Esophagus squamous epithelium (tissue), 5 donors: ENCODE data around the gene ZMAT5. TPM values are rescaled to one million over a fixed set of nuclear protein-coding genes. Genes with fewer than 3 reads are reported as not detected.

Experiments used
- DNase-seq: peaks from one replicate; lab custom pipeline; 2025; lab: John Stamatoyannopoulos, UW
- H3K27ac ChIP-seq, 4 donors: fragments of 200-600 bp; sonication (generic); one replicate each; pipeline ENCODE4 v1.5.1; 2016 to 2019; ENCODE audit warnings: mild to moderate bottlenecking in 1 of 4
- H3K27me3 ChIP-seq, 4 donors: fragments of 200-600 bp; sonication (generic); 1 replicate in 3 of 4; 2 replicates in 1 of 4; pipeline versions ENCODE4 v1.5.1 to v1.6.0; 2017 to 2021; ENCODE audit warnings: antibody characterized with exemption in 1 of 4
- H3K36me3 ChIP-seq, 3 donors: fragments of 200-600 bp; sonication (generic); one replicate each; pipeline ENCODE4 v1.5.1; 2016 to 2019
- H3K4me1 ChIP-seq, 3 donors: fragments of 200-600 bp; sonication (generic); one replicate each; pipeline ENCODE4 v1.5.1; 2017 to 2019
- H3K4me3 ChIP-seq, 4 donors: fragments of 200-600 bp; sonication (generic); 1 replicate in 3 of 4; 2 replicates in 1 of 4; pipeline ENCODE4 v1.5.1; 2016 to 2019; ENCODE audit warnings: mild to moderate bottlenecking in 2 of 4, moderate library complexity in 1 of 4
- H3K9me3 ChIP-seq, 3 donors: fragments of 200-600 bp; sonication (generic); one replicate each; pipeline ENCODE4 v1.5.1; 2016 to 2019
- POLR2A ChIP-seq, 4 donors: fragments of 450-650 bp; IDR thresholded peaks; one replicate each; pipeline ENCODE4 v1.6.1; 2017; ENCODE audit warnings: antibody characterized with exemption in 4 of 4, mild to moderate bottlenecking in 4 of 4, moderate library complexity in 3 of 4
- WGBS, 2 donors: methylation state at CpG; one replicate each; pipeline ENCODE4 v1.1.5; 2018; 5-methylcytosine and 5-hydroxymethylcytosine counted together
- intact Hi-C: fragments of 100-400 bp; cut with DNase I; formaldehyde crosslinking; loops from one replicate; pipeline ENCODE4 v1.15.0; 2022
- total RNA-seq, 4 donors: library from RNA; depleted of rRNA; stranded (reverse); fragments of >200 nt; gene quantifications; one replicate each; pipeline ENCODE4 v1.1.0, GENCODE V29; 2016
- TF ChIP-seq, protein P1 (sequence below), 6 experiments: fragments of 450-650 bp in 4 of 6; fragments of 200-600 bp in 2 of 6; sonication (generic) in 2 of 6; IDR thresholded peaks; one replicate each; pipeline ENCODE4 v1.5.1; 2016 to 2019; ENCODE audit warnings: antibody characterized with exemption in 6 of 6, mild to moderate bottlenecking in 4 of 6, moderate library complexity in 4 of 6
- donor health status: DM: yes; HTN: yes; CAD: no.

The ZMAT5 gene
- total RNA-seq, 4 donors from 2014 or later = 10.1 to 43.8 (median 18.1) TPM

GRCh38 chr22:29704528-29705285, 62.1 kb downstream of the ZMAT5 start:
- 0 to 25% methylated on average over 1 to 8 of the region's 14 CpGs for WGBS, 2 donors
- Histone ChIP-seq H3K9me3 (no peaks in the 10 kb centered on the region), H3K4me1 (peaks cover 0 to 36% (median 4%) of the 10 kb centered on the region in 3 donors), H3K36me3 (no peaks in the 10 kb centered on the region), H3K27ac (no peak overlapping the region), H3K27me3 (peaks cover 0 to 97% (median 2%) of the 10 kb centered on the region in 4 donors), H3K4me3 (no peak overlapping the region)
- no peak for TF ChIP-seq POLR2A (IDR thresholded peaks at IDR 0.05)
- TF ChIP-seq, protein P1, sequence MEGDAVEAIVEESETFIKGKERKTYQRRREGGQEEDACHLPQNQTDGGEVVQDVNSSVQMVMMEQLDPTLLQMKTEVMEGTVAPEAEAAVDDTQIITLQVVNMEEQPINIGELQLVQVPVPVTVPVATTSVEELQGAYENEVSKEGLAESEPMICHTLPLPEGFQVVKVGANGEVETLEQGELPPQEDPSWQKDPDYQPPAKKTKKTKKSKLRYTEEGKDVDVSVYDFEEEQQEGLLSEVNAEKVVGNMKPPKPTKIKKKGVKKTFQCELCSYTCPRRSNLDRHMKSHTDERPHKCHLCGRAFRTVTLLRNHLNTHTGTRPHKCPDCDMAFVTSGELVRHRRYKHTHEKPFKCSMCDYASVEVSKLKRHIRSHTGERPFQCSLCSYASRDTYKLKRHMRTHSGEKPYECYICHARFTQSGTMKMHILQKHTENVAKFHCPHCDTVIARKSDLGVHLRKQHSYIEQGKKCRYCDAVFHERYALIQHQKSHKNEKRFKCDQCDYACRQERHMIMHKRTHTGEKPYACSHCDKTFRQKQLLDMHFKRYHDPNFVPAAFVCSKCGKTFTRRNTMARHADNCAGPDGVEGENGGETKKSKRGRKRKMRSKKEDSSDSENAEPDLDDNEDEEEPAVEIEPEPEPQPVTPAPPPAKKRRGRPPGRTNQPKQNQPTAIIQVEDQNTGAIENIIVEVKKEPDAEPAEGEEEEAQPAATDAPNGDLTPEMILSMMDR (IDR thresholded peaks at IDR 0.05) = no peak
- no peak for DNase-seq
- intact Hi-C loops = no loop called here

DNA sequence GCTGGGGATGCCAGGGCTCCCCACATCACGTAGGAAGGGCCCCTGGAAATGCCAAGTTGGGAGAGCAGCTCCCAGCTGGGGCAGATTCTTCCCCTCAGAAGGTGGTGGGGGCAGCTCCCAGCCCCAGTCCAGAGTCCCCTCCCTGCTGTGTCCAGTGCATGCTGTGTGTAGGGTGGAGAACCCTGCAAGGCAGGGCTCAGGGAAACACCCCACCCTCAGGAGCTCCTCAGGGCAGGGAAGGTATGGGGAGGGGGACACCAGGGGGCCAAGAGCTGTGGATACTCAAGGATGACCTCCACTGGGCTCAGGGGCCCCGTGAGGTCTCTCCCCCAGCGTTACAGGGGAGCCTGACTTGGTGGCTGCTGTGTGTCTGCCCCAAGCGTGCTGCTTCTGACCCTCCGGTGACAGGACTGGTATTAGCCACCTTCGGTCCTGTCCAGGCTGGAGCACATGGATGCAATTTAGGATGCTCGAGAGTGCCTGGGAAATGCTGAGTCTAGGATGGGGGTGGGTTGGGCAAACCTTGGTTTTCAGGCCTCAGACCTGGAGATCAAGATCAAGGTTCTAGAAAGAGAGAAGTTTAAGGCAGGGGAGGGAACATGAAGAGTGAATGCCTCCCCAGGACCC, 63.1 kb downstream of the ZMAT5 start:
- no peak overlapping the region for H3K4me3 ChIP-seq
- H3K4me1 ChIP-seq = peaks cover 0 to 36% (median 4%) of the 10 kb centered on the region in 3 donors
- no peaks in the 10 kb centered on the region for H3K36me3 ChIP-seq
- H3K27me3 ChIP-seq = peaks cover 0 to 89% (median 2%) of the 10 kb centered on the region in 4 donors
- intact Hi-C loops = no loop called here
- no peak for DNase-seq
- no peak overlapping the region for H3K27ac ChIP-seq
- no peaks in the 10 kb centered on the region for H3K9me3 ChIP-seq
- WGBS, 2 donors = 40 to 46% methylated on average over 1 of the region's 7 CpGs
- TF ChIP-seq, protein P1 (IDR thresholded peaks at IDR 0.05) = no peak
- TF ChIP-seq POLR2A (IDR thresholded peaks at IDR 0.05) = no peak

- Histone ChIP-seq H3K27ac (no peak overlapping the region), H3K4me1 (peaks cover 0 to 43% (median 4%) of the 10 kb centered on the region in 3 donors), H3K27me3 (peaks cover 0 to 82% (median 2%) of the 10 kb centered on the region in 4 donors), H3K9me3 (no peaks in the 10 kb centered on the region), H3K4me3 (no peak overlapping the region), H3K36me3 (no peaks in the 10 kb centered on the region)
- no peak for TF ChIP-seq POLR2A (IDR thresholded peaks at IDR 0.05)
- TF ChIP-seq, protein P1 (IDR thresholded peaks at IDR 0.05) = no peak
- no peak for DNase-seq
- 39 to 52% methylated on average over 5 to 13 of the region's 19 CpGs for WGBS, 2 donors
- intact Hi-C loops = no loop called here
Measured at GRCh38 chr22:29702931-29703501, 63.8 kb downstream of the ZMAT5 start.

- no peak overlapping the region for H3K4me3 ChIP-seq
- DNase-seq = no peak
- intact Hi-C loops = no loop called here
- peaks cover 0 to 48% (median 4%) of the 10 kb centered on the region in 3 donors for H3K4me1 ChIP-seq
- H3K36me3 ChIP-seq = peaks cover 0 to 6% (median 0%) of the 10 kb centered on the region in 3 donors
- H3K27ac ChIP-seq = no peak overlapping the region
- TF ChIP-seq, protein P1 (IDR thresholded peaks at IDR 0.05) = no peak
- peaks cover 0 to 74% (median 2%) of the 10 kb centered on the region in 4 donors for H3K27me3 ChIP-seq
- 39 to 44% methylated on average over 4 to 10 of the region's 14 CpGs for WGBS, 2 donors
- no peaks in the 10 kb centered on the region for H3K9me3 ChIP-seq
Measured at GRCh38 chr22:29702000-29702930, 64.5 kb downstream of the ZMAT5 start.
